NT2/D1 (cell line): ENCODE measurements around the gene FAM124A.

Experiments used
- YY1 ChIP-seq: IDR thresholded peaks from 2 replicates; pipeline ENCODE4 v1.6.1; 2011; ENCODE audit not compliant: insufficient read length, insufficient read depth
- ZNF274 ChIP-seq: IDR thresholded peaks from 2 replicates; pipeline ENCODE4 v1.6.1; 2011; ENCODE audit warnings: mild to moderate bottlenecking, low read depth, low read length

GRCh38 chr13:51333826-51334225, 111.6 kb downstream of the FAM124A start:
- TF ChIP-seq ZNF274 (no peak), YY1 (no peak)
